ENCODE data around the gene ATP2B2. TPM values are rescaled to one million over a fixed set of nuclear protein-coding genes. Genes with fewer than 3 reads are reported as not detected.

ATP2B2 gene
- polyA plus RNA-seq, 1 experiment: not detected

DNA sequence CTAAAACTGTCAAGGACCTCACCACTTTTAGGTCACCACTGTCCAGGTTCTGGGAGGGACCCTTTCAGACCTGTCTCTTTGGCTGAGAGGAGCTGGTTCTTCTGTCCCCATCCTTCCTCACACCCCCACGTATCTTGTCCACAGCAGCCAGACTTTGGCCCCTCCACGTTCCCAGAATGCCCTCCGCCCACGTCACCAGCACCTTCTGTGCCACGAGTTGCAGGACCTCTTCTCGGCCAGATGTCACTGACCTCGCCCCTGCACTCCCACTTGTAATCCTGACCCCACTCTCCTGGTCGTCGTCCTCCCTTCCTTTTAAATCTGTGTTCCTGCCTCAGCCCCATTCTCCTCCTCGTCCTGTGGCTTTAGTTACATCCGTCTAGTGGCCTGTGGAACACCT, 161.9 kb downstream of the ATP2B2 start:
- no peak for DNase-seq (ENCODE audit: low read depth)
- TF ChIP-seq, protein P1, sequence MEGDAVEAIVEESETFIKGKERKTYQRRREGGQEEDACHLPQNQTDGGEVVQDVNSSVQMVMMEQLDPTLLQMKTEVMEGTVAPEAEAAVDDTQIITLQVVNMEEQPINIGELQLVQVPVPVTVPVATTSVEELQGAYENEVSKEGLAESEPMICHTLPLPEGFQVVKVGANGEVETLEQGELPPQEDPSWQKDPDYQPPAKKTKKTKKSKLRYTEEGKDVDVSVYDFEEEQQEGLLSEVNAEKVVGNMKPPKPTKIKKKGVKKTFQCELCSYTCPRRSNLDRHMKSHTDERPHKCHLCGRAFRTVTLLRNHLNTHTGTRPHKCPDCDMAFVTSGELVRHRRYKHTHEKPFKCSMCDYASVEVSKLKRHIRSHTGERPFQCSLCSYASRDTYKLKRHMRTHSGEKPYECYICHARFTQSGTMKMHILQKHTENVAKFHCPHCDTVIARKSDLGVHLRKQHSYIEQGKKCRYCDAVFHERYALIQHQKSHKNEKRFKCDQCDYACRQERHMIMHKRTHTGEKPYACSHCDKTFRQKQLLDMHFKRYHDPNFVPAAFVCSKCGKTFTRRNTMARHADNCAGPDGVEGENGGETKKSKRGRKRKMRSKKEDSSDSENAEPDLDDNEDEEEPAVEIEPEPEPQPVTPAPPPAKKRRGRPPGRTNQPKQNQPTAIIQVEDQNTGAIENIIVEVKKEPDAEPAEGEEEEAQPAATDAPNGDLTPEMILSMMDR (IDR thresholded peaks at IDR 0.05; ENCODE audit: insufficient read depth, low read depth, low read length): no peak
- Histone ChIP-seq H3K4me3 (ENCODE audit: low read depth, low read length) (no peak overlapping the region), H3K27me3 (ENCODE audit: control insufficient read depth, insufficient read depth, low read length) (peaks cover 3% of the 10 kb centered on the region; the same call in 1 of the 2 replicates), H3K36me3 (ENCODE audit: control insufficient read depth, insufficient read depth, low read length) (no peaks in the 10 kb centered on the region)
- ChIA-PET POLR2A (no interaction called here), CTCF (interaction anchor here (0.6 to 9.6 kb wide), 23 partner anchors 9 to 415 kb away, joined by 3 to 80 read pairs (median 4); no protein-coding TSS in a partner anchor)

DNA sequence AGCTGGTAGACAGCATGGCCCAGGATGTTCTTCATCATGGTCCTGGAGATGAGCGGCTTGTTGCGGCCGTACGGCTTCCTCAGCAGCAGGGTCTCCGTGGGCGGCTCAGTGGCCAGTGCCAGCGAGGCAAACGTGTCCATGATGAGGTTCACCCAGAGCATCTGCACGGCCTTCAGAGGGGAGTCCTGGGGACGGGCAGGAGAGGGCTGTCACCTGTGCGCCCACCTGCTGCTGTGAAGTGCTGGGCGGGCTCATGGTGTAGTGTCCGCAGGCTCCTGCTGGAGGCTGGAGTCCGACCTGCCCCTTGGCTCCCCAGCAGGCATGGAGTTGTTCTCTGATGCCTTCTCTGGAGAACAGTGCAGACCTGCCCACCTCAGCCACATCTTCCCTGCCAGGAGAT, 162.6 kb downstream of the ATP2B2 start:
- H3K4me3 ChIP-seq (ENCODE audit: low read depth, low read length): no peak overlapping the region
- TF ChIP-seq, protein P1 (IDR thresholded peaks at IDR 0.05; ENCODE audit: insufficient read depth, low read depth, low read length): no peak
- no peak for DNase-seq (ENCODE audit: low read depth)
- ChIA-PET CTCF (interaction anchor here (0.8 to 9.6 kb wide), 8 partner anchors 12 to 405 kb away, joined by 3 to 80 read pairs (median 10); no protein-coding TSS in a partner anchor), POLR2A (no interaction called here)
- H3K27me3 ChIP-seq (ENCODE audit: control insufficient read depth, insufficient read depth, low read length): peaks cover 3% of the 10 kb centered on the region; the same call in 1 of the 2 replicates
- no peaks in the 10 kb centered on the region for H3K36me3 ChIP-seq (ENCODE audit: control insufficient read depth, insufficient read depth, low read length)

DNA sequence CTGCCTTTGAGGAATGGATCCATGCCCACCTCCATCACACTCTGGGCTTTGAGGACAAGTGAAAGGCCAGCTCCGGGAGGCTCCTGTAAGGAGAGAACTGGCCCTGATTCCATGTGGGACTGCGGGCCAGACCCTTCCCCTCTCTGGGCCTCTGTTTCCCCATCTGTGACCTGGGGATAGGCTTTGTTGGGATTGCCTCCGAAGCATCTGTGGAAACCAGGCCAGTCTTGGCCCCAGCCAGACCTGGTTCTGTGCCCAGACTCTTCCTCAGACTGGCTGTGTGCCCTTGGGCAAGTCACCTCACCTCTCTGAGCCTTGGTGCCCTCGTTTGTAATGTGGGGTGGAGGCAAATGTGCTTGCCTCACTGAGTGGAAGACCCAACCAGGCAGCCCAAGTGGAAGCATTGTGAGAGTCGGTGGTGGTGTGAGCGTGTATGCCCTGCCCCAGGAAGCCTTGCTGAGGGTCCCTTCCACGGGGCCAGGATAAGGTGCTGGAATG, 163.4 kb downstream of the ATP2B2 start:
- Histone ChIP-seq H3K36me3 (ENCODE audit: control insufficient read depth, insufficient read depth, low read length) (no peaks in the 10 kb centered on the region), H3K4me3 (ENCODE audit: low read depth, low read length) (no peak overlapping the region), H3K27me3 (ENCODE audit: control insufficient read depth, insufficient read depth, low read length) (peaks cover 3% of the 10 kb centered on the region; the same call in 1 of the 2 replicates)
- DNase-seq (ENCODE audit: low read depth): no peak
- CTCF ChIA-PET: interaction anchor here (9.6 kb wide), 1 partner anchor 397 kb away, joined by 80 read pairs; no protein-coding TSS in a partner anchor
- POLR2A ChIA-PET: no interaction called here
- TF ChIP-seq, protein P1 (IDR thresholded peaks at IDR 0.05; ENCODE audit: insufficient read depth, low read depth, low read length): no peak

DNA sequence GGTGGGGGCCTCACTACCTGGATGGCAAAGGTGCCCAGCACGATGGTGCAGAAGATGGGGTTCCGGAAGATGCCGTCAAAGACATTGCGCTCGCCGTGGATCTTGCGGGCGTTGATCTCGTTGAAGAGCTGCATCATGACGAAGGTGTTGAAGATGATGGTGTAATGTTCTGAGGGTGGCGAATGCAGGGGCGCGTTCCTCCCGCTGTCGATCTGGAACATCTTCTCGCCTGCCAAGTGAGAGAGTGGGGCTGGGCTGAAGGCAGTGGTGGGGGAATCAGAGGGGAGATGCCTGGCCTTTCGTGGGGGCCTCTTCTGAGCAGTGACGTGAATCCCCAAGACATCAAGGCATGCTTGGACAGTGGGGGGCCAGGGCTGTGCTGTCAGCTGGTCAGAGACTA, 164.9 kb downstream of the ATP2B2 start:
- TF ChIP-seq, protein P1 (IDR thresholded peaks at IDR 0.05; ENCODE audit: insufficient read depth, low read depth, low read length): no peak
- no peak for DNase-seq (ENCODE audit: low read depth)
- ChIA-PET POLR2A (no interaction called here), CTCF (interaction anchor here (1.5 to 9.6 kb wide), 2 partner anchors 12 to 399 kb away, joined by 4 to 80 read pairs; no protein-coding TSS in a partner anchor)
- Histone ChIP-seq H3K4me3 (ENCODE audit: low read depth, low read length) (no peak overlapping the region), H3K27me3 (ENCODE audit: control insufficient read depth, insufficient read depth, low read length) (peaks cover 3% of the 10 kb centered on the region; the same call in 1 of the 2 replicates), H3K36me3 (ENCODE audit: control insufficient read depth, insufficient read depth, low read length) (no peaks in the 10 kb centered on the region)

DNA sequence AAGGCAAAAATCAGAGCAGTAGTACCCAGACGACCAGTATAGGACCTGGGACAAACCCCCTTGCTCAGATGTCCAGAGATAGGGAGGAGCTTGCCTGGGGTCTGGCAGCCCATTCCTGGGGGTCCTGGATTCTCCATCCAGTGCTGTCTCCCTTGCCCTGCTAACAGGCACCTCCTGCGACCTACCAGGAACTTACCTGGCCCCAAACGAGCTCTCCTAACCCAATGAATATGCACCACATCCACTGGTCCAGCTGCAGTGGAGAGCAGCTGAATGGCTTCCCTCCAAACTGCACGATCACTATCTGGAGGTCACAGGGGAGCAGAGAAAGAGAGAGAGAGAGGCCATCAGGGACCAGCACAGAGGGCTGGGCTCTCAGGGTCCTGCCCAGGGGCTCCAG, 165.3 kb downstream of the ATP2B2 start:
- Histone ChIP-seq H3K4me3 (ENCODE audit: low read depth, low read length) (no peak overlapping the region), H3K36me3 (ENCODE audit: control insufficient read depth, insufficient read depth, low read length) (no peaks in the 10 kb centered on the region), H3K27me3 (ENCODE audit: control insufficient read depth, insufficient read depth, low read length) (peaks cover 3% of the 10 kb centered on the region; the same call in 1 of the 2 replicates)
- DNase-seq (ENCODE audit: low read depth): no peak
- TF ChIP-seq, protein P1 (IDR thresholded peaks at IDR 0.05; ENCODE audit: insufficient read depth, low read depth, low read length): no peak
- ChIA-PET CTCF (interaction anchor here (1.1 to 9.6 kb wide), 3 partner anchors 12 to 399 kb away, joined by 3 to 80 read pairs (median 4); no protein-coding TSS in a partner anchor), POLR2A (no interaction called here)

All from BJ (cell line).